GM18498 (cell line): ENCODE data around the gene FBXO27.
"Not testable (repeated sequence)": the region's sequence is repeated elsewhere in the genome, so short reads cannot be mapped to it uniquely, and the experiment has no call there.

Experiments used
- ATAC-seq: cut with Tn5 transposase; IDR thresholded peaks from one replicate; pipeline ENCODE4 v1.9.1; 2021; ENCODE audit warnings: mild to moderate bottlenecking, moderate library complexity; ENCODE audit not compliant: unreplicated experiment

Gene FBXO27, protein sequence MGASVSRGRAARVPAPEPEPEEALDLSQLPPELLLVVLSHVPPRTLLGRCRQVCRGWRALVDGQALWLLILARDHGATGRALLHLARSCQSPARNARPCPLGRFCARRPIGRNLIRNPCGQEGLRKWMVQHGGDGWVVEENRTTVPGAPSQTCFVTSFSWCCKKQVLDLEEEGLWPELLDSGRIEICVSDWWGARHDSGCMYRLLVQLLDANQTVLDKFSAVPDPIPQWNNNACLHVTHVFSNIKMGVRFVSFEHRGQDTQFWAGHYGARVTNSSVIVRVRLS

DNA sequence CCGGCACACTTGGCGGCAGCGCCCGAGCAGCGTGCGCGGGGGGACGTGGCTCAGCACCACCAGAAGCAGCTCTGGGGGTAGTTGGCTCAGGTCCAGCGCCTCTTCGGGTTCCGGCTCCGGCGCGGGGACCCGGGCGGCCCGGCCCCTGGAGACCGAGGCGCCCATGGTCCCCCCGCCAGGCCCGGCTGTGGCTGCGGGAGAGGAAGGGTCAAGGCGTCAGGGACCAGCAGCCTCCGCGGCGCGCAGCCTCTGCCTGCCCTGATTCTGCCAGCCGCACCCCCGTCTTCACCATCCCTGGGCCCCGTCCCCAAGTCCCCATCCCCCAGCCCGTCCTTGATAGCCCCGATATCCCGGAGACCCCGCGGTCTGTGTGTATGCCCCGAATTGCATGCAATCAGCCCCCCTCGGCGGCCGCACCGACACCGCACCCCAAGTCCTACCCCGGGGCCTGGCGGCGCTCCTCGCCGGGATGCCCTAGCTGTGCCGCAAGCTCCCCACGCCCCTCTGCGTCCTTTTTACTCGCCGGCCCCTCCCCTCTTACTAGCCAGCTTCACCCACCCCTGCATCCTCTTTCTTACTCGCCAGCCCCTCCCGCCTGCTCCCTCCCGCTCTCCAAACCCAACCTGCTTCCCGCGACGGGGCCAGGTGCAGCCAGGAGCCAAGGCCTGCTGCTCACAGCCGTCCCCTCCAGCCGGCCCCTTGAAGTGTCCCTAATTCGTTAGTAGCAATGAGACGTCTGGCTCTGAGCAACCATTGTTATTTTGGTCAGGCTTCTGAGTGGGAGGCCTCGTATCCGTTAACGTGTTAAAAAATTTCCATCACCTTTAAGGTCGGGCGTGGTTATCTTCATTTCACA lies at the start of gene FBXO27:
Gene FBXO27 (minus strand): TSS at position 487 of the 856 bp plus-strand sequence. CDS start 322 bp downstream, at position 165.
- no peak for ATAC-seq

DNA sequence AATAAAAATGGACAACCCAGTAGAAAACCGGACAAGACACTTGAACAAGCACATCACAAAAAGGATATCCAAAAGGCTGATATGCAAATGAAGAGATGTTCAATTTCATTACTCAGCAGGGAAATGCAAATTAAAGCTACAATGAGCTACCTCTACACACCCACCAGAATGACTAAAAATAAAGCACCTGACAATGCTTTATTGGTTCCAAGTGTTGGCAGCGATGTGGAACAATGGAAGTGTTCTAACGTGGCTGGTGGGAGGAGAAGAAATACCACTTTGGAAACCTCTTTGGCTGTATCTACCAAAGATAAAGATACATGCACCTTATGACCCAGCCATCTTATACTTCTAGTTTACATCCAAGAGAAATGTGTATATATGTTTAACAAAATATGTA lies 48.1 kb upstream of the FBXO27 start:
- no peak for ATAC-seq

DNA sequence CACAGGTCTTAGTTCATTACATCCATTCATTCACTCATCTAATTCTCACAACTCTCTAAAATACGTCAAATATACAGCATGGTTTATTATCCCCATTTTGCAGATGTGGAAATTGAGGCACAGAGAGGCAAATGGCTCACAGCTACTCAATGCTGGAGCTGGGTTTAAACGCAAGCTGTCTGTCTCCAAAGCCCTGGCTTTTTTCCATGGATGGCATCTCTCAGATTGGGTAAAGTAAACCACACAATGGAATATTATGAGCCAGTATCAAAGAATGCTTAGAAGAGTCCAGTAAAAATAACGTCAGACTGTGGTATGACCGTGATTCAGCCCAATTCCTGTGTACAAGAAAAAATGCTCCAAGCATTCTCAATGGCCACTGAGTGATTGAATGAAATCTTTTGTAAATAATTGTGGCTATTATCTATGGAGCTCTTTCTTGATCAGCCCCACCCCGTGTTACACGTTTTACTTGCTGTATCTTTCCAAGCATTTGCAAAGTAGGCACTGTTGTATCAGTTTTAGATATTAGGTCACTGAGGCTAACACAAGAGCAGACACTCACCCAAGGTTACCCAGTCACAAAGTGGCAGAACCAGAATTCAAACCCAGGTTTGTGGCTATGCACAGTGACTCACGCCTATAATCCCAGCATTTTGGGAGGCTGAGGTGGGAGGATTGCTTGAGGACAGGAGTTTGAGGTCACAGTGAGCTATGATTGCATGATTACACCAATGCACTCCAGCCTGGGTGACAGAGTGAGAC lies 46.3 kb upstream of the FBXO27 start:
- no peak for ATAC-seq

DNA sequence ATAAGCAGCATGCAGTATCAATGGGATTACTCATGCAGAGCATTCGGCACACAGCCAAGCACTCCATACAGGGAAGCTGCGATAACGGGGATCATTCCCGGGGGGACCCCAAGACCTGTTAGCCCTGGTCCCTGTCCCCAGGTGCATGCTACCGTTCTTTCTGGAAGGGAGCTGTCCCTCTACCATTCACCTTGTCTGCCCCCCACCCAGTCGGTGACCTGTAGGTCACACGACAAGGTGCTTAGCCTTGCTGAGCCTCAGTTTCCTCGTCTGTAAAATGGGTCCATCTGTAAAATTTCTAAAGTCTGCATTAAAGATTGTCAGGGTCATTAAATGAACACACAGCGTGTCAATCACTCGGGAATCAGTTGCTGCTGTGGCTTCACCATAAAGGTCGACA lies 45.0 kb upstream of the FBXO27 start:
- no peak for ATAC-seq

DNA sequence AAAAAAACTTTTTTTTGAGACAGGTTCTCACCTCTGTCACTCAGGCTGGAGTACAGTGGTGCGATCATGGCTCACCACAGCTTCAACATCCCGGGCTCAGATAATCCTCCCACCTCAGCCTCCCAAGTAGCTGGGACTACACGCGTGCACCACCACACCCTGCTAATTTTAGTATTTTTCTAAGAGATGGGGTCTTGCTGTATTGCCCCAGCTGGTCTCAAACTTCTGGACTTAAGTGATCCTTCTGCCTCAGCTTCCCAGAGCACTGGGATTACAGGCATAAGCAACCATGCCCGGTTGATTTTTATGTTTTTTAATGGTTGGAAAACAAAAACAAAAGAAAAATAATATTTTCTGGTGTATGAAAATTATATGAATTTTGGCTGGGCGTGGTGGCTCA lies 42.6 kb upstream of the FBXO27 start:
- ATAC-seq: no peak

DNA sequence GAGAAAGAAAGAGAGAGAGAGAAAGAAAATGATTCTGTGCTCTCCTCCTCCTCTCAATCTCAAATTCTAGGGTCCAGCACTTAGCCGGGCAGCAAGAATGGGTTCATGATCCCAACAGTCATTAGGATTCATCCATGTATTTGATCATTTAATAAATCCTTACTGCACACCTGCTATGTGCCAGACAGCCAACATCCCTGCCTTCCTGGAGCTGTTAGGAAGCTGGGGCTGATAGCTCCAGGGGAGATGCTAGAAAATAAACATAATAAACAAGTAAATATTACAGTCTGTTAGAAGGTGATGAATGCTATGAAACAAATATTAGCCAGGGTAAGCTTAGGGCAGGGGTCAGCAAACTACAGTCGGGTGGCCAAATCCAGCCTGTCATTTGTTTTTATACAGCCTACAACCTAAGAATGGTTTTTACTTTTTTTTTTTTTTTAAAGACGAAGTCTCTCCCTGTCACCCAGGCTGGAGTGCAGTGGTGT lies 41.9 kb upstream of the FBXO27 start:
- ATAC-seq: no peak

DNA sequence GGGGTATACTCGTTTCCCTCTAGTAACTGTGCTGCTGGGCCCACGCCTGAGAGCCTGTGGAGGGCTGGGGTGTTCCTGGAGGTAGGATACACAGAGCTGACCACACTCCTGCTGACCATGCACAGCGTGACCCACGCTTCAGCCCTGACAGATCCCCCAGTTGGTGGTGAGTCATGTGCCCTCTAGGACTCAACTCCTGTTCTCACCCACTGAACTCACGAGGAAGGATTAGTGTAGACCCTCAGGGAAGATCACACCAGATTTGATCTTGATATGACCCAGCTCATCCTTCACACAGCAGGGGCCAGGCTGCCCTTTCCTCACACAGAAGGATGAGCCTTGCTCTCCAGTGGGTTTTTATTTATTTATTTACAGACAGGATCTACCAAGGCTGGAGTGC lies 38.5 kb upstream of the FBXO27 start:
- ATAC-seq: no peak

DNA sequence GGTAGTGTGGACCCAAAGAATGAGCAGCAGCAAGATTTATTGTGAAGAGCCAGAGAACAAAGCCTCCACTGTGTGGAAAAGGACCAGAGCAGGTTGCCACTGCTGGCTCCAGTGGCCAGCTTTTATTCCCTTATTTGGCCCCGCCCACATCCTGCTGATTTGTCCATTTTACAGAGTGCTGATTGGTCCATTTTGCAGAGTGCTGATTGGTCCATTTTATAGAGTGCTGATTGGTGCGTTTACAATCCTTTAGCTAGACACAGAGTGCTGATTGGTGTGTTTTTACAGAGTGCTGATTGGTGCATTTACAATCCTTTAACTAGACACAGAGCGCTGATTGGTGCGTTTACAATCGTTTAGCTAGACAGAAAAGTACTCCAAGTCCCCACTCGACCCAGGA lies 35.9 kb upstream of the FBXO27 start:
- not testable (repeated sequence) for ATAC-seq

DNA sequence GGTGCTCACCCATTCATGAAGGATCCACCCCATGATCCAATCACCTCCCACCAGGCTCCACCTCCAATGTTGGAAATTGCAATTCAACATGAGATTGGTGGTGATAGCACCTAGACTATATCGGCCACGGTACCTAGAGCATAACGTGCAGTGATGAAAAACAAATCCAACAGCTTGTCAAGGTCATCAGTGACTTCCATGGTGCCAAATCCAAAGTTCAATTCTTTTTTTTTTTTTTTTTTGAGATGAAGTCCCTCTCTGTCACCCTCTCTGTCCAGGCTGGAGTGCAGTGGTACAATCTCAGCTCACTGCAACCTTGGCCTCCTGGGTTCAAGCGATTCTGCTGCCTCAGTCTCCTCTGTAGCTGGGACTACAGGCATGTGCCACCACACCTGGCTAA lies 34.8 kb upstream of the FBXO27 start:
- ATAC-seq: no peak

DNA sequence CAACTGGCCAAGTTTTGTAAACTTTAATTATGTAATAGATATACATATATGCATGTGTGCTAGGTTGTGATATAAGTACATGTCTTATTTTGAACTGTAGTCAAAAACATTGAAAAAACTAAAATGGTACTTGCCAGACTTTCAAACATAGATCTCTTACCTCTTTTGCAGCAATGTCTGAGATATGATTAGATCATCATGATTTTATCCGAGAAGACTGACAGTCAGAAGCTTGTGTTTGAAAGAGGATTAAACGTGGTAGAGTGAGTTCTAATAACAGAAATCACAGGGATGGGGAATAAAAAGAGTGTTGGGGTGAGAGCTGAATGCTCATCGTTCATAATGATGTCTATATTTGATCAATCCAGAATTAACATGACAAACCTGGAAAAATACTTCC lies 33.6 kb upstream of the FBXO27 start:
- ATAC-seq: no peak

DNA sequence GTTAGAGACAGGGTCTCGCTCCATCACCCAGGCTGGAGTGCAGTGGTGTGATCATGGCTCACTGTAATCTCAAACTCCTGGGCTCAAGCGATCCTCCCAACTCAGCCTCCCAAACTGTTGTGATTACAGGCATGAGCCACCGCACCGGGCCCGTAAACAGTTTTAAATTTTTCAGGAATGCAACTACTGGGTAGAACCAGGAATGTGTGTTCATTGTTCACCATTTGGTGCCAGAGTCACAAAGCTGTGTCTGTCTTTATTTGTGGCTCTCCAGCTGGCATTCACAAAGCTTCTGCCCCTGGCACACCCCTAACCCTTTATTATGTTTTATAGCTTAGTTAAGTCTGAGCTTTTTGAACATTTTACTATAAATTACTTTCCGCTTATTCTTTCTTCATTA lies 32.1 kb upstream of the FBXO27 start:
- ATAC-seq: no peak

DNA sequence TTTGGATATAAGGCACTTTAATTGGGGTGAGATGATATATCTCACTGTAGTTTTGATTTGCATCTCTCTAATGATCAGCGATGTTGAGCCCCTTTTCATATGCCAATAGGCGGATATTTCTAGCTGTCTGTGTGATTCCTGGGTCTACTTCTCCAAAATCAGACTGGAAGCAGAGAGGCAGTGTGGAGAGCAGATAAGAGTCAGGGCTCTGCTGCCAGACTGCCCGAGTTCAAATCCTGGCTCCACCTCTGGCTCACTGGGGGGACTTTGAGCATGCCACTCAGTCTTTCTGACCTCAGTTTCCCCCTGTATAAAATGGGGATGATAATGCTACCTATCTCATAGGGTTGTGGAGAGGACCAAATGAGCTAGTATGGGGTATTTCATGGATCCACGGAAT lies 27.8 kb upstream of the FBXO27 start:
- ATAC-seq: no peak

DNA sequence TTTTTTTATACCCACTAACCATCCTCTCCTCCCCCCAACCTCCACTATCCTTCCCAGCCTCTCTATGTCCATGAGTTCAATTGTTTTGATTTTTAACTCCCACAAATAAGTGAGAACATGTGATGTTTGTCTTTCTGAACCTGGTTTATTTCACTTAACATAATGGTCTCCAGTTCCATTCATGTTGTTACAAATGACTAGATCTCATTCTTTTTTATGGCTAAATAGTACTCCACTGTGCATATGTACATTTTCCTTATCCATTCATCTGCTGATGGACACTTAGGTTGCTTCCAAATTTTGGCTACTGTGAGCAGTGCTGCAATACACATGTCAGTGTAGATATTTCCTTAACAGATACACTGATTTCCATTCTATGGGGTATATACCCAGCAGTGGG lies 27.0 kb upstream of the FBXO27 start:
- no peak for ATAC-seq

DNA sequence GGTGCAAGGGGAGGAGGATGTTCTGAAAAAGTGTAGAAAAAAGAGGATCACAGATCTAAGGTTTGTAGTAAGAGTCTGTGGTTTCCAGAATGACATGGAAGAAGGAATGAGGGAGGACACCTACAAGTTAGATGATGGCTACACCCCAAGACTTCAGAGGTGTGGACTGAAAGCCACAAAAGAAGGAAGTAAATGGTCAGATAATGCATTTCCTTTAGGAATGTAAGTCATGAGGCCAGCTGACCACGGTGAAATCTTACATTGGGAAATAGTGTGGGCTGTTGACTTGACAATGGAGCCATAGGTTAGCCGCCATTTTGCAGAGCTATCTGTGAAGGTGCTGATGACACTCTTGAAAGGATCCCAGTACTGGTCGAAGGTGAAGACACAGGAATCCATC lies 25.3 kb upstream of the FBXO27 start:
- no peak for ATAC-seq

DNA sequence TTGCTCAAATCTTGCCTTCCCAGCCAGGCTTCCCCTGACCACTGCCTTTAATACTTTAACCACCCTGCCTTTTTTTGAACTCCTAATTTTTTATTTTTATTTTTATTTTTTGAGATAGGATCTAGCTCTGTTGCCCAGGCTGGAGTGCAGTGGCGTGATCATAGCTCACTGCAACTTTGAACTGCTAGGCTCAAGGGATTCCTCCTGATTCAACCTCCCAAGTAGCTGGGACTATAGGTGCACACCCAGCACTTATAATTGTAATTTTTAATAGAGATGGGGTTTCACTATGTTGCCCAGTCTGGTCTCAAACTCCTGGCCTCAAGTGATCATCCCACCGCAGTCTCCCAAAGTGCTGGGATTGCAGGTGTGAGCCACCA lies 21.7 kb upstream of the FBXO27 start:
- no peak for ATAC-seq

DNA sequence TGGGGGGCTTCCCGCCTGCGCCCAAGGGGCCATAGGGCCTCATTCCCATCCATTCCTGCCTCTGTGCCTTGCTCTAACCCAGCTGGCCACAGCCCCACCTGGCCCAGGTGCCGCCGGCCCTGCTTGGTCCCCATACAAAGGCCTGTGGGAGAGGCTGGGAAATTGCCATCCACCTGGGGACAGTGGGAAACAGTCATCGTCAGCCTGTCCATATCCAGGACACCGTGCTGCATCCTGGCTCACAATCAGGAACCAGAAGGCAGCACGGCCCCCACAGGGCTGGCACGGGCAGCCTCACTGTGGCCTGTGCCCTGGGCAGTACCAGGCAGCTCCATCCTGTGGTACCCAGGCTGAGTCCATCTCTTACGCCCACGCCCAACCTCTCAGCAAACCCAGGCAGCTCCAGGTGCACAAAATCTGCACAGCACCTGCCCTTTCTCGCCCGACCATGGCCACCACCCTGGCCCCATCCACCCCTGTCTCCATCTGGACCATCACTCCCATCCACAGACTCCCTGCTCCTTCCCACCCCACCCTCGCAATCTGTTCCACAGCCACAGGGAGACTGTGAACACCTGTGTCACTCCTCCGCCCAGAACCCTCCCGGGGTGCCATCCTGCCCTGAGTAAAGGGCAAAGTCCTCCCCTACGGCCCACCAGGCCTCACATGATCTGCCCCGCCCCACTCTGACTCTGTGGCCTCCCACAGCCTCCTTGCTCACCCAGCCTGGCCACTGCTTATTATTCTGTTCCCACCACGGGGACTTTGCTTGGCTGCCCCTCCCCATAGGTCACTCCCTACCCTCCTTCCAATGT lies 21.1 kb upstream of the FBXO27 start:
- no peak for ATAC-seq

DNA sequence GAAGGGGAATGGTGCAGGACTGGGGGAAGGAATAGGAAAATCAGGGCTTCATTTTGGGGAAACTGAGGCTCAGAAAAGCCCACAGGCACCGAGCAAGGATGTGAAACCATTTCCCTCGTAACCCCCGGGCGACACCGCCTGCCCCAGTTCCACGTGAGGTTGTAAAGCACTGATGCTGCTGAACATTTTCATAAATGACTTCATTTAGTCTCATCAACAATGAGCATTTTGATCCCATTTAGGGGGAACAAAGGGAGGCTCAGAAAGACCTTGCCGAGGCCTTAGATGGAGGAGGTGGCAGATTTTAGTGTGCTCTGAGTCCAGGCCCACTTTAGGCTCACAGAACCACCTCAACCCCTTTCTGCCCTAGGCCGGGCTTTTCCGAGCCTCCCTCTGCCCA lies 20.5 kb upstream of the FBXO27 start:
- no peak for ATAC-seq

DNA sequence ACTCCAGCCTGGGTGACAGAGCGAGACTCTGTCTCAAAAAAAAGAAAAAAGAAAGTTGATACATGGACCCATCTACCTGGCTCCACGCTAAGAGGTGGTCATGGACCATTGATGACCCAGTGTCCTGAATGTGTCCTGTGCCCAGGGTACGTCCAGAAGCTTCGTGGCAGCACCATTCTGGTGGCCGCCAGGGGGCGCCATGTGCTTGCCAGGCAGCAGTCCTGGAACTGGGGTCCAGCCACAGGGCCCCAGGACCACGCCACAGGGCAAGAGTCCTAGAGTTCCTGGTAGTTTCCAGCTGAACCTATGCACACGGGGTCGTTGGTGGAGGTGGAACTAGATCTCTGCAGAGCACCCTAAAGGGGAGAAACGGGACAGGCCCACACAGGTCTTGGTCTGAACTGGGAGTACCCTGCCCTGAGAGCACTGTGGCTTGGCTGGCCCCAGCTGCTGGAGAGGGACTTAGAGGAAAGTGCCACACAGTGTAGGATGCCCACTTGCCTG lies 19.9 kb upstream of the FBXO27 start:
- ATAC-seq: no peak

DNA sequence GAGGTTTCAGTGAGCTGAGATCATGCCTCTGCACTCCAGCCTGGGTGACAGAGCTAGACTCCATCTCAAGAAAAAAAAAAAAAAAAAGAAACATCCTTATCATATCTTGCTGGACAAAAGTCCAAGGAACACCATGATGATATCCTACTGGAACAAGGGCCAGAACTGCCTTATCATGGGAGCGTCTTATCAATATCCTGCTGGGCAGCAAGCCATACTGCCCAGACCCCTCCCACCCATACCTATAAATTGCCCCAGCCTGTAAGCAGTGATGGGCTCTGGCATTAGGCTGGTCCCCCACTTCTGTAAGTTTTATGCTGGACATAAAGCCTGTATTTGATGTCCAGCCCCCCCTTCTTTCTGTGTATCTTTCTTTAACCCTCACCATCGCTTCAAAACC lies 14.7 kb upstream of the FBXO27 start:
- ATAC-seq: no peak

DNA sequence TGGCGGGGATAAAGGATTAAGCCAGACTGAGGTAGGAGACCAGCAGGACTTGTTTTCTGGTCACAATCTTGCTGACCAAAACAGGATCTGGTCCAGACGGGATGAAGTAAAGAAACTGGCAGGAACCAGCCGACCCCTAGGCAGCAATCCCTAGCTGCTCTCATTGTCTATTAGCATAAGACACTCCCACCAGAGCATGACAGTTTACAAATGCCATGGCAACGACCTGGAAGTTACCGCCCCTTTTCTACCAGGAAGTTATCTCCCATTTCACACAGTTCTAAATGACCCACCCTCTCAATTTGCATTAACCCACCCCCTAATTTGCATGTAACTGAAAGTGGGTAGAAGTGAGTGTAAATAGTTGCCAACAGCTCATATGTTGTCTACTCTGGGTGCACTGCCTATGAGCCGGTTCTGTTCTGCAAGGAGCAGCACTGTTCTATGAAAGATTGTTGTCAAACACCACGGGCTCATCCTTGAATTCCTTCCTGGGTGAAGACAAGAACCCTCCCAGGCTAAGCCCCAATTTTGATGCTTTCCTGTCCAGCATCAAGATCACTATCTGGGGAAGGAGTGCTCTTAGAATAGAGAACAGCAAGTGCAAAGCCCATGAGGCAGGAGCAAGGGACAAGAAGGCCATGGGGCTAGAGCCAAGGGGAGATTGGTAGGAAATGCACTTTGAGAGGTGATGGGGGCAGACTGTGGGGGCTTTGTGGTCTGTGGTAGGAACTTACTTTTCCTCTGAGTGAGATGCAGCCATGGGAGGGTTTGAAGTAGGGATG lies 13.9 kb upstream of the FBXO27 start:
- no peak for ATAC-seq
